Liver (tissue), 9 donors: ENCODE results near the gene LEMD3. TPM values are rescaled to one million over a fixed set of nuclear protein-coding genes. Genes with fewer than 3 reads are reported as not detected.

Experiments used
- DNase-seq: peaks from one replicate; pipeline ENCODE4 v3.0.0-alpha.2; 2017; ENCODE audit warnings: low spot score
- H3K27ac ChIP-seq, 2 donors: one replicate each; pipeline ENCODE4 v1.7.0; 2013; ENCODE audit warnings: inconsistent platforms in 2 of 2, low read length in 2 of 2, control low read depth in 1 of 2, low read depth in 1 of 2, mild to moderate bottlenecking in 1 of 2
- H3K27me3 ChIP-seq, 4 donors: one replicate each; pipeline versions ENCODE4 v1.6.1 to v1.7.0; 2013; ENCODE audit warnings: low read length in 3 of 4, inconsistent platforms in 1 of 4, mild to moderate bottlenecking in 1 of 4, moderate library complexity in 1 of 4; ENCODE audit not compliant: control insufficient read depth in 4 of 4, insufficient read depth in 4 of 4
- H3K36me3 ChIP-seq, 4 donors: one replicate each; pipeline versions ENCODE4 v1.6.1 to v1.7.0; 2013; ENCODE audit warnings: low read length in 3 of 4, mild to moderate bottlenecking in 3 of 4, low read depth in 1 of 4, moderate library complexity in 1 of 4; ENCODE audit not compliant: control insufficient read depth in 4 of 4, insufficient read depth in 3 of 4
- H3K4me1 ChIP-seq, 4 donors: one replicate each; pipeline versions ENCODE4 v1.6.1 to v1.7.0; 2013; ENCODE audit warnings: low read length in 3 of 4, mild to moderate bottlenecking in 3 of 4, moderate library complexity in 1 of 4; ENCODE audit not compliant: control insufficient read depth in 4 of 4, insufficient read depth in 4 of 4
- H3K4me3 ChIP-seq, 3 donors: one replicate each; pipeline versions ENCODE4 v1.6.1 to v1.7.0; 2013; ENCODE audit warnings: low read length in 3 of 3, control low read depth in 1 of 3, low read depth in 1 of 3, mild to moderate bottlenecking in 1 of 3
- H3K9ac ChIP-seq, 2 donors: one replicate each; pipeline ENCODE4 v1.7.0; 2013; ENCODE audit warnings: low read length in 2 of 2, mild to moderate bottlenecking in 2 of 2, moderate library complexity in 2 of 2, control low read depth in 1 of 2, low read depth in 1 of 2
- H3K9me3 ChIP-seq, 4 donors: one replicate each; pipeline versions ENCODE4 v1.6.1 to v1.7.0; 2013; ENCODE audit warnings: low read length in 3 of 4; ENCODE audit not compliant: control insufficient read depth in 4 of 4
- ATF3 ChIP-seq: IDR thresholded peaks from 2 replicates; pipeline ENCODE4 v1.6.1; 2016; ENCODE audit warnings: antibody characterized with exemption
- CTCF ChIP-seq: fragments of 150-350 bp; IDR thresholded peaks from 2 replicates; pipeline ENCODE4 v1.5.1; 2017; ENCODE audit warnings: improper control_type of control experiment, low read depth, low read length; ENCODE audit not compliant: missing input control
- EGR1 ChIP-seq, 2 donors: IDR thresholded peaks; 2 replicates each; pipeline ENCODE4 v1.6.1; 2016 to 2018; ENCODE audit warnings: antibody characterized with exemption in 2 of 2, low read depth in 2 of 2
- FOXA1 ChIP-seq: IDR thresholded peaks from 2 replicates; pipeline ENCODE4 v1.6.1; 2016; ENCODE audit warnings: antibody characterized with exemption
- FOXA2 ChIP-seq: IDR thresholded peaks from 2 replicates; pipeline ENCODE4 v1.6.1; 2016; ENCODE audit warnings: antibody characterized with exemption
- GABPA ChIP-seq, 2 donors: IDR thresholded peaks in 1 of 2; conservative IDR thresholded peaks in 1 of 2; 2 replicates each; pipeline ENCODE4 v1.6.1; 2016; ENCODE audit warnings: antibody characterized with exemption in 2 of 2, mild to moderate bottlenecking in 1 of 2, moderate library complexity in 1 of 2
- HNF4A ChIP-seq, 2 donors: conservative IDR thresholded peaks; 2 replicates each; pipeline ENCODE4 v1.6.1; 2016; ENCODE audit warnings: antibody characterized with exemption in 2 of 2, mild to moderate bottlenecking in 2 of 2
- HNF4G ChIP-seq: IDR thresholded peaks from 2 replicates; pipeline ENCODE4 v1.6.1; 2016; ENCODE audit warnings: antibody characterized with exemption
- JUND ChIP-seq, 2 donors: IDR thresholded peaks; 2 replicates each; pipeline ENCODE4 v1.6.1; 2016; ENCODE audit warnings: antibody characterized with exemption in 2 of 2
- MAX ChIP-seq: IDR thresholded peaks from 2 replicates; pipeline ENCODE4 v1.6.1; 2016; ENCODE audit warnings: antibody characterized with exemption
- NR2F2 ChIP-seq: IDR thresholded peaks from 2 replicates; pipeline ENCODE4 v1.6.1; 2016; ENCODE audit warnings: antibody characterized with exemption
- REST ChIP-seq: IDR thresholded peaks from 2 replicates; pipeline ENCODE4 v1.6.1; 2016; ENCODE audit warnings: antibody characterized with exemption, mild to moderate bottlenecking
- RXRA ChIP-seq, 2 donors: IDR thresholded peaks; 2 replicates each; pipeline ENCODE4 v1.6.1; 2017 to 2018; ENCODE audit warnings: antibody characterized with exemption in 2 of 2, mild to moderate bottlenecking in 1 of 2
- SP1 ChIP-seq: IDR thresholded peaks from 2 replicates; pipeline ENCODE4 v1.6.1; 2018; ENCODE audit warnings: antibody characterized with exemption, mild to moderate bottlenecking
- TAF1 ChIP-seq: conservative IDR thresholded peaks from 2 replicates; pipeline ENCODE4 v1.6.1; 2016; ENCODE audit warnings: antibody characterized with exemption, mild to moderate bottlenecking
- YY1 ChIP-seq: IDR thresholded peaks from 2 replicates; pipeline ENCODE4 v1.6.1; 2016; ENCODE audit warnings: antibody characterized with exemption, mild to moderate bottlenecking
- ZBTB33 ChIP-seq: IDR thresholded peaks from 2 replicates; pipeline ENCODE4 v1.6.1; 2016; ENCODE audit warnings: antibody characterized with exemption
- WGBS: extraction: QIAGEN DNeasy Blood & Tissue Kit; methylation state at CpG from one replicate; pipeline ENCODE4 v1.1.7; 2013; 5-methylcytosine and 5-hydroxymethylcytosine counted together
- polyA plus RNA-seq, 2 donors: library from polyadenylated mRNA; stranded (reverse) in 1 of 2; unstranded in 1 of 2; fragments of 200-250 nt in 1 of 2; fragments of >200 nt in 1 of 2; fragmentation: Nextera tagmentation in 1 of 2; extraction: Ambion mirVana in 1 of 2; gene quantifications; one replicate each; pipeline versions ENCODE4 v1.2.1 to v1.2.3, GENCODE V29; 2013 to 2015
- total RNA-seq, 2 donors: library from RNA; depleted of rRNA; stranded (reverse); fragments of >200 nt; gene quantifications; one replicate each; pipeline ENCODE4 v1.2.3, GENCODE V29; 2014
- donor health status: healthy.
- donor health status: healthy.
- donor health status: healthy.
- donor health status: healthy.
- donor health status: healthy.

Gene LEMD3
- total and polyA plus RNA-seq, 4 donors: 3.5 to 19.5 (median 11.3) TPM

- Histone ChIP-seq H3K9ac (no peak overlapping the region), H3K27ac (no peak overlapping the region), H3K27me3 (no peaks in the 10 kb centered on the region), H3K9me3 (peaks cover 0 to 4% (median 2%) of the 10 kb centered on the region in 4 donors), H3K36me3 (peaks cover 1 to 24% (median 17%) of the 10 kb centered on the region in 4 donors), H3K4me1 (no peaks in the 10 kb centered on the region), H3K4me3 (no peak overlapping the region)
- TF ChIP-seq HNF4A (conservative IDR thresholded peaks at IDR 0.05) (no peak), ATF3 (no peak), NR2F2 (no peak), TAF1 (no peak), FOXA2 (no peak), ZBTB33 (no peak), CTCF (no peak), MAX (no peak), HNF4G (no peak), JUND (IDR thresholded peaks at IDR 0.05) (no peak), SP1 (no peak), FOXA1 (no peak), EGR1 (IDR thresholded peaks at IDR 0.05; ENCODE audit: low read depth in 2 of 2) (no peak), RXRA (IDR thresholded peaks at IDR 0.05) (no peak), REST (no peak), YY1 (no peak)
- no peak for DNase-seq
- WGBS: over 99% methylated on average over 2 of the region's 2 CpGs
Observed at GRCh38 chr12:65220761-65221160, 51.4 kb downstream of the LEMD3 start.

- Histone ChIP-seq H3K9ac (no peak overlapping the region), H3K36me3 (peaks cover 2 to 13% (median 5%) of the 10 kb centered on the region in 4 donors), H3K4me1 (peaks cover 0 to 2% (median 0%) of the 10 kb centered on the region in 4 donors), H3K27ac (no peak overlapping the region), H3K27me3 (no peaks in the 10 kb centered on the region), H3K9me3 (peaks cover 3 to 15% (median 5%) of the 10 kb centered on the region in 4 donors), H3K4me3 (no peak overlapping the region)
- TF ChIP-seq CTCF (no peak), ZBTB33 (no peak), SP1 (no peak), JUND (IDR thresholded peaks at IDR 0.05) (no peak), FOXA2 (no peak), TAF1 (no peak), RXRA (IDR thresholded peaks at IDR 0.05) (no peak), YY1 (no peak), GABPA (IDR thresholded peaks at IDR 0.05 in 1 of 2, conservative IDR thresholded peaks at IDR 0.05 in 1 of 2) (no peak)
- no peak for DNase-seq
- 94% methylated on average over 1 of the region's 1 CpG for WGBS
Observed at GRCh38 chr12:65229441-65229840, 60.1 kb downstream of the LEMD3 start.
